Mucosa of descending colon (tissue), 3 donors: Measurements from ENCODE around the gene TSR3. TPM values are rescaled to one million over a fixed set of nuclear protein-coding genes. Genes with fewer than 3 reads are reported as not detected.

Experiments used
- ATAC-seq: fragments of 200-7000 bp; cut with Tn5 transposase; one replicate; pipeline ENCODE4 v1.9.1; 2020; ENCODE audit warnings: mild to moderate bottlenecking, moderate library complexity
- DNase-seq, 3 donors: peaks; one replicate each; pipeline ENCODE4 v3.0.0-alpha.2; 2020
- H3K36me3 ChIP-seq: fragments of 200-600 bp; one replicate; pipeline ENCODE4 v1.8.0; 2021; ENCODE audit warnings: low read depth, mild to moderate bottlenecking
- H3K4me1 ChIP-seq: fragments of 200-600 bp; one replicate; pipeline ENCODE4 v1.8.0; 2021; ENCODE audit warnings: low read depth, mild to moderate bottlenecking
- H3K4me3 ChIP-seq: fragments of 200-600 bp; one replicate; pipeline ENCODE4 v1.8.0; 2021; ENCODE audit warnings: mild to moderate bottlenecking
- H3K9me3 ChIP-seq: fragments of 200-600 bp; one replicate; pipeline ENCODE4 v1.8.0; 2021; ENCODE audit warnings: mild to moderate bottlenecking
- intact Hi-C, 2 donors: fragments of 100-400 bp; cut with DNase I in 1 of 2; cut with micrococcal nuclease in 1 of 2; formaldehyde crosslinking; loops; one replicate each; pipeline versions ENCODE4 v1.11.0 to v1.11.1; 2022; cut with DNase I, micrococcal nuclease
- total RNA-seq, 3 donors: library from RNA; stranded (reverse); fragmentation: NEBNext Ultra II Directional in 2 of 3; extraction: Animal tissue kit (Norgen Biotek cat#: 25700) in 2 of 3; gene quantifications; one replicate each; pipeline versions ENCODE4 v1.2.1 to v1.2.4, GENCODE V29; 2021 to 2023
- TF ChIP-seq, protein P1 (sequence below): fragments of 200-600 bp; IDR thresholded peaks from one replicate; pipeline ENCODE4 v1.8.0; 2022; ENCODE audit warnings: antibody characterized with exemption, mild to moderate bottlenecking
- donor health status: DM: no; HTN: no; CAD: no; lungs with moderate emphysema.
- donor health status: DM: no; HTN: no; CAD: no.
- donor health status: DM: no; HTN: yes; CAD: no.

The TSR3 gene
- total RNA-seq, 3 donors from 2014 or later, result 46.4 to 57.2 (median 54.1) TPM

DNA sequence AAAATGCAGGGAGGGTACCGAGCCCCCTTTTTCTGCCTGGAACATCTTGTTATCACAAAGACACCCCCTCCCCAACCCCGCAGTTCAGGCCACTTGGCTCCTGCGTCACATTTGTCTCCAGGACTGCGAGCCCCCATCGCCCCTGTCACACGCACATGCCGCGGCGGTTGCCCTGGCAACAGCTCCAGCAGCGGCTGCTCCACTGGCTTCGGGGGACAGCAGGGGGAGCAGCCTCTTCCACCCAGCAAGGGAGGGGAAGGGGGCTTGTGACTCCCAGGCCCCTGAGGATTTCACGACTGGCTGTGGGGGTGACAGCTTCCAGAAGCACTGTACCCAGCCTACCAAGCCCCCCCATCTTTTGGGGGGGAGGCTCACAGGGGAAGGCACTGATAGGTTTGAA is 15.7 kb downstream of the TSR3 start:
- Histone ChIP-seq H3K36me3 (no peaks in the 10 kb centered on the region), H3K4me3 (no peak overlapping the region), H3K4me1 (peaks cover 24% of the 10 kb centered on the region), H3K9me3 (no peaks in the 10 kb centered on the region)
- DNase-seq (no peak), ATAC-seq (no peak)
- intact Hi-C loops, result no loop called here
- TF ChIP-seq, protein P1, sequence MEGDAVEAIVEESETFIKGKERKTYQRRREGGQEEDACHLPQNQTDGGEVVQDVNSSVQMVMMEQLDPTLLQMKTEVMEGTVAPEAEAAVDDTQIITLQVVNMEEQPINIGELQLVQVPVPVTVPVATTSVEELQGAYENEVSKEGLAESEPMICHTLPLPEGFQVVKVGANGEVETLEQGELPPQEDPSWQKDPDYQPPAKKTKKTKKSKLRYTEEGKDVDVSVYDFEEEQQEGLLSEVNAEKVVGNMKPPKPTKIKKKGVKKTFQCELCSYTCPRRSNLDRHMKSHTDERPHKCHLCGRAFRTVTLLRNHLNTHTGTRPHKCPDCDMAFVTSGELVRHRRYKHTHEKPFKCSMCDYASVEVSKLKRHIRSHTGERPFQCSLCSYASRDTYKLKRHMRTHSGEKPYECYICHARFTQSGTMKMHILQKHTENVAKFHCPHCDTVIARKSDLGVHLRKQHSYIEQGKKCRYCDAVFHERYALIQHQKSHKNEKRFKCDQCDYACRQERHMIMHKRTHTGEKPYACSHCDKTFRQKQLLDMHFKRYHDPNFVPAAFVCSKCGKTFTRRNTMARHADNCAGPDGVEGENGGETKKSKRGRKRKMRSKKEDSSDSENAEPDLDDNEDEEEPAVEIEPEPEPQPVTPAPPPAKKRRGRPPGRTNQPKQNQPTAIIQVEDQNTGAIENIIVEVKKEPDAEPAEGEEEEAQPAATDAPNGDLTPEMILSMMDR, result no peak

DNA sequence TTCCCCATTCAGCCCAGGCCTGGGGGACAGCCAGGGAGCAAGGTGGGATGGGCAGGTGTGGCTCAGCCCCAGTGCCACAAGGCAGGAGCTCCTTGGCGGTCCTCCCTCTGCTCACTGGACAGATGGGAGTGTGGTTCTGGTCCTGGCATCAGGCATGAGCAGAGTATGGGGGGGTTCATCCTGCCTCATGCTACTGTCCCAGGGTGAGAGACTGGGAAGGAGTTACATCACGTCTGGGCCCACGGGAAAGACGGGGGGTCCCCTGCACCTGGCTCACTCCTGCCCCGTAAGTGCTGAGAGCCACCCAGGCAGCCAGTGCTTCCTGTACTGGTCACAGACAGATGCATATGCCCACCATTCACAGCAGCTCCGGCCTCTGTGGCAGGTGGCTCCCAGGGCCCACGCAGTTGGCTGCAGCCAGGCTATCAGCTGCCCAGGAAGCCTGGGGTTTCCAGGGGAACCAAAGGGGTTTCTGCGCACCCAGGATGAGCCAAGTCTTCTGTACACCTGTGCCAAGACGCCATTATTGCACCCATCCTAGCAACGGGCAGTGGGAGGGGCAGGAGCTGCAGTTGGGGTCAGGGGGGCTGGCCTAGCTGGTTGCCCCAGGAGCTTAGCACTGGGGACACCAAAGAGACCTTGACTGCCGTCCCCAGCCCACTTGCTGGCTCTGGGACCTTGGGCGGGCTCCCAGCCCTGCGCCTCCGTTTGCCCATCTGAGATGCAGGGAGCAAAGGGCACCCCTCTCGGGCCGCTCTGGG is 16.3 kb downstream of the TSR3 start:
- H3K36me3 ChIP-seq, result no peaks in the 10 kb centered on the region
- H3K4me1 ChIP-seq, result peaks cover 24% of the 10 kb centered on the region
- ATAC-seq (no peak), DNase-seq (no peak)
- H3K9me3 ChIP-seq, result no peaks in the 10 kb centered on the region
- H3K4me3 ChIP-seq, result no peak overlapping the region
- intact Hi-C loops, result no loop called here
- TF ChIP-seq, protein P1, result no peak

DNA sequence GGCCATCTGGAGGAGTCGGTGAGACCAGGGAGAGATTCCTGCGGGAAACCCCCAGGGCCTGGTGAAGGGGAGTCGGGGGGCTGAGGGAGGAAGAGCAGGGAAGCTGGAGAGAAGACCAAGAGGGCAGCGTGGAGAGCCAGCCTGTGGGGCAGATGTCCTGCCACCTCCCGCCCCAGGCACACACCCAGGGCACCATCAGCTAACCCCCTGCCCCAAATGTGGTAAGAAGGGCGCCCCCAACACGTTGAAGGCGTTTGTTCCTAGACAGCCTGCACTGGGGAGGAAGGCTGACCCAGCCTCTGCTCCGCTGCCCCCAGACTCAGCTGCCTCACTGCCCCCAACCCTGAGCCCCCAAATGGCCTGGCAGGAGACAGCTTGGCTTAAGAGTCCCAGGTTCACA is 16.9 kb downstream of the TSR3 start:
- DNase-seq (no peak), ATAC-seq (no peak)
- H3K4me3 ChIP-seq, result no peak overlapping the region
- intact Hi-C loops, result no loop called here
- TF ChIP-seq, protein P1, result no peak
- H3K4me1 ChIP-seq, result peaks cover 24% of the 10 kb centered on the region
- no peaks in the 10 kb centered on the region for H3K9me3 ChIP-seq
- H3K36me3 ChIP-seq, result no peaks in the 10 kb centered on the region

- Histone ChIP-seq H3K36me3 (no peaks in the 10 kb centered on the region), H3K4me3 (no peak overlapping the region), H3K4me1 (peaks cover 24% of the 10 kb centered on the region), H3K9me3 (no peaks in the 10 kb centered on the region)
- DNase-seq, result no peak
- intact Hi-C loops, result no loop called here
- TF ChIP-seq, protein P1, result no peak
- no peak for ATAC-seq
These were observed 17.6 kb downstream of the TSR3 start for GRCh38 chr16:1333854-1334700.

DNA sequence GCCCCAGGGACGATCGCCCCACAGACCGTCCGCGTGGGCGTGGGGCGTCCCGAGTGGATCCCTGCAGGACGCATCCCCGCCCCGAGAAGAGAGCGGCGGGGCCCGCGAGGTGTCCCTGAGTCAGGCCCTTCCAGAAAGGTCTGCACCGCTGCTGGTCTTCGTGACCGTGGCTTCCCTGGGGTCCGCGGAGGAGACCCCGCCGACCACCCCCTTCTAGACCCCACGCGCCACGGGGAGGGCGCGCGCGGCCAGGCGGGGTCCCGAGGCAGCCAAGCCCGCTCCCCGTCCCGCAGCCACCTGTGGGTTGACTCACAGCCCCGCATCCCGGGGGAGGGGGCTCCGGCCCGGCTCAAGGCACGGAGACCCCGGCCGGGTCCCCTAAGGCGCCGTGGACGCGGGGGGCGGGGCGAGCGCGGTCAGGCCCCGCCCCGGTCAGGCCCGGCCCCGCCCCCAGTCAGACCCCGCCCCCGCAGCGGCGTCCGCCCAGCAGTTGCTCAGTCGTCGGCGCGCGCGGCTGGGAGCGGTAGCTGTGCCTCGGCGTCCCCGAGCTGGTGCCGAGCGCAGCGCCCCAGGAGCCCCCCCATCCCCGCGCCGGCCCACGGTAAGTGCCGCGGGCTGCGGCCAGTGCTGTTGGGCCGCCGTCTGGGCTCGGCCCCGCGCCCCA is 18.4 kb downstream of the TSR3 start, which contains the start of gene BAIAP3:
TSS of gene BAIAP3 (plus strand) at position 497 of the 664 bp plus-strand sequence. CDS start 4,905 bp downstream, outside the sequence.
- ATAC-seq, result peak; percentile 79
- peak in 2 of 3 donors; percentile 57 to 70 for DNase-seq
- Histone ChIP-seq H3K4me3 (no peak within 1 kb of the TSS), H3K4me1 (peaks cover 24% of the 10 kb centered on the region), H3K36me3 (no peaks in the 10 kb centered on the region), H3K9me3 (no peaks in the 10 kb centered on the region)
- intact Hi-C loops, result no loop called here
- TF ChIP-seq, protein P1, result no peak
